Smooth muscle cell (in vitro differentiated cells): ENCODE results near the gene ZNF460. TPM values are rescaled to one million over a fixed set of nuclear protein-coding genes. Genes with fewer than 3 reads are reported as not detected.

ENCODE experiments used
- DNase-seq: peaks from one replicate; lab custom pipeline; 2025; ENCODE audit not compliant: unreplicated experiment; lab: John Stamatoyannopoulos, UW
- H2AFZ ChIP-seq: fragments of 200-600 bp; sonication (generic); 2 replicates; pipeline ENCODE4 v1.6.0; 2016; ENCODE audit warnings: antibody characterized with exemption, low read depth, mild to moderate bottlenecking
- H3F3A ChIP-seq: fragments of 200-600 bp; sonication (generic); 2 replicates; pipeline ENCODE4 v1.6.0; 2017; ENCODE audit warnings: antibody characterized with exemption, low read depth
- H3K27ac ChIP-seq: fragments of 200-600 bp; sonication (generic); 2 replicates; pipeline ENCODE4 v1.5.1; 2016; ENCODE audit warnings: low read depth, mild to moderate bottlenecking
- H3K27me3 ChIP-seq: fragments of 200-600 bp; sonication (generic); 2 replicates; pipeline ENCODE4 v1.6.1; 2016; ENCODE audit warnings: low read depth, mild to moderate bottlenecking
- H3K36me3 ChIP-seq: fragments of 200-600 bp; sonication (generic); 2 replicates; pipeline ENCODE4 v1.5.1; 2016; ENCODE audit warnings: low read depth
- H3K4me1 ChIP-seq: fragments of 200-600 bp; sonication (generic); 2 replicates; pipeline ENCODE4 v1.5.1; 2016; ENCODE audit warnings: low read depth
- H3K4me2 ChIP-seq: fragments of 200-600 bp; sonication (generic); 2 replicates; pipeline ENCODE4 v1.6.0; 2016; ENCODE audit warnings: mild to moderate bottlenecking
- H3K4me3 ChIP-seq: fragments of 200-600 bp; sonication (generic); 2 replicates; pipeline ENCODE4 v1.5.1; 2016; ENCODE audit warnings: mild to moderate bottlenecking
- H3K79me2 ChIP-seq: fragments of 200-600 bp; sonication (generic); 2 replicates; pipeline ENCODE4 v1.6.0; 2016; ENCODE audit warnings: low read depth, mild to moderate bottlenecking
- H3K9ac ChIP-seq: fragments of 200-600 bp; sonication (generic); 2 replicates; pipeline ENCODE4 v1.6.0; 2016; ENCODE audit warnings: low read depth
- H3K9me3 ChIP-seq: fragments of 200-600 bp; sonication (generic); replicated peaks from 2 replicates; pipeline ENCODE4 v1.5.1; 2016; ENCODE audit warnings: low read depth
- H4K20me1 ChIP-seq: fragments of 200-600 bp; sonication (generic); 2 replicates; pipeline ENCODE4 v1.6.0; 2016; ENCODE audit warnings: low read depth
- WGBS: methylation state at CpG from one replicate; pipeline ENCODE4 v1.1.7; 2016; ENCODE audit warnings: low lambda C conversion rate; 5-methylcytosine and 5-hydroxymethylcytosine counted together
- polyA plus RNA-seq: library from polyadenylated mRNA; unstranded; fragments of >200 nt; fragmentation: Nextera tagmentation; extraction: Ambion mirVana; gene quantifications from 2 replicates; pipeline ENCODE4 v1.2.1, GENCODE V29; 2016
- total RNA-seq: library from RNA; depleted of rRNA; stranded (reverse); fragments of >200 nt; gene quantifications from 2 replicates; pipeline ENCODE4 v1.2.3, GENCODE V29; 2014
- TF ChIP-seq, protein P1 (sequence below): fragments of 200-600 bp; sonication (generic); IDR thresholded peaks from 2 replicates; pipeline ENCODE4 v1.5.1; 2017; ENCODE audit warnings: borderline replicate concordance, mild to moderate bottlenecking, antibody characterized with exemption; ENCODE audit not compliant: insufficient read depth, poor library complexity, severe bottlenecking

The ZNF460 gene
- total and polyA plus RNA-seq, 2 experiments from 2014 or later: 1.7 to 85.2 TPM

DNA sequence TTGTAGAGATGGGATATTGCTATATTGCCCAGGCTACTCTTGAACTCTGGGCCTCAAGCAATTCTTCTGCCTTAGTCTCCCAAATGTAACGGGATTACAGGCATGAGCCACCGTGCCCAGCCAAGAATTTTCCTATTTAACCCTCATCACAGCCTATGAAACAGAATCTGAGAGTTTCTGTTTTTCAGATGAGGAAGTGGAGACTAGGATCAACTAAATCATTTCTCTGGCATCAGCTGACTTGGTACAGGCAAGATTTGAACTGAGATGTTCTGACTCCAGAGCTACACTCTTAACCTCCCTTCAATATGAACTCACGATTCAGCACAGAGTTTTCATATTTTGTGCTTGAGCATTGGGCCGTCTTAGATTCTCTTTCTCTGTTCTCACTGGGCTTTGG, 8.1 kb downstream of the ZNF460 start:
- DNase-seq: no peak
- H3K27ac ChIP-seq: no peak overlapping the region
- peaks cover 72% of the 10 kb centered on the region for H4K20me1 ChIP-seq
- no peaks in the 10 kb centered on the region for H3K27me3 ChIP-seq
- no peaks in the 10 kb centered on the region for H3K4me1 ChIP-seq
- peaks cover 23% of the 10 kb centered on the region for H3F3A ChIP-seq
- H3K36me3 ChIP-seq: peaks cover 65% of the 10 kb centered on the region
- 100% methylated on average over 4 of the region's 4 CpGs for WGBS
- H3K4me3 ChIP-seq: no peak overlapping the region
- no peak overlapping the region for H2AFZ ChIP-seq
- H3K4me2 ChIP-seq: no peak overlapping the region
- TF ChIP-seq, protein P1, sequence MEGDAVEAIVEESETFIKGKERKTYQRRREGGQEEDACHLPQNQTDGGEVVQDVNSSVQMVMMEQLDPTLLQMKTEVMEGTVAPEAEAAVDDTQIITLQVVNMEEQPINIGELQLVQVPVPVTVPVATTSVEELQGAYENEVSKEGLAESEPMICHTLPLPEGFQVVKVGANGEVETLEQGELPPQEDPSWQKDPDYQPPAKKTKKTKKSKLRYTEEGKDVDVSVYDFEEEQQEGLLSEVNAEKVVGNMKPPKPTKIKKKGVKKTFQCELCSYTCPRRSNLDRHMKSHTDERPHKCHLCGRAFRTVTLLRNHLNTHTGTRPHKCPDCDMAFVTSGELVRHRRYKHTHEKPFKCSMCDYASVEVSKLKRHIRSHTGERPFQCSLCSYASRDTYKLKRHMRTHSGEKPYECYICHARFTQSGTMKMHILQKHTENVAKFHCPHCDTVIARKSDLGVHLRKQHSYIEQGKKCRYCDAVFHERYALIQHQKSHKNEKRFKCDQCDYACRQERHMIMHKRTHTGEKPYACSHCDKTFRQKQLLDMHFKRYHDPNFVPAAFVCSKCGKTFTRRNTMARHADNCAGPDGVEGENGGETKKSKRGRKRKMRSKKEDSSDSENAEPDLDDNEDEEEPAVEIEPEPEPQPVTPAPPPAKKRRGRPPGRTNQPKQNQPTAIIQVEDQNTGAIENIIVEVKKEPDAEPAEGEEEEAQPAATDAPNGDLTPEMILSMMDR: no peak
- peaks cover 28% of the 10 kb centered on the region for H3K9me3 ChIP-seq
- peaks cover 100% of the 10 kb centered on the region for H3K79me2 ChIP-seq
- H3K9ac ChIP-seq: no peak overlapping the region

DNA sequence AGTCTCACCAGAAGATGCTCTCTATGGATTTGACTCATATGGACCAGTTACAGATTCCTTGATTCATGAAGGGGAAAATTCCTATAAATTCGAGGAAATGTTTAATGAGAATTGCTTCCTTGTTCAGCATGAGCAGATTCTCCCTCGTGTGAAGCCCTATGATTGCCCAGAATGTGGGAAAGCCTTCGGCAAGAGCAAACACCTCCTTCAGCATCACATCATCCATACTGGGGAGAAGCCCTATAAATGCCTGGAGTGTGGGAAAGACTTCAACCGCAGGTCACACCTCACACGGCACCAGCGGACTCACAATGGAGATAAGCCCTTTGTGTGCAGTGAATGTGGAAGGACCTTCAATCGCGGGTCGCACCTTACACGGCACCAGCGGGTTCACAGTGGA, 10.7 kb downstream of the ZNF460 start:
- H3K4me1 ChIP-seq: no peaks in the 10 kb centered on the region
- H3K27me3 ChIP-seq: no peaks in the 10 kb centered on the region
- TF ChIP-seq, protein P1: no peak
- H3K27ac ChIP-seq: no peak overlapping the region
- peaks cover 21% of the 10 kb centered on the region for H3F3A ChIP-seq
- 98% methylated on average over 11 of the region's 11 CpGs for WGBS
- H3K9me3 ChIP-seq: peaks cover 29% of the 10 kb centered on the region
- peaks cover 100% of the 10 kb centered on the region for H3K79me2 ChIP-seq
- no peak overlapping the region for H3K4me3 ChIP-seq
- no peak overlapping the region for H3K4me2 ChIP-seq
- peaks cover 69% of the 10 kb centered on the region for H4K20me1 ChIP-seq
- no peak overlapping the region for H3K9ac ChIP-seq
- no peak overlapping the region for H2AFZ ChIP-seq
- H3K36me3 ChIP-seq: peaks cover 80% of the 10 kb centered on the region
- no peak for DNase-seq

DNA sequence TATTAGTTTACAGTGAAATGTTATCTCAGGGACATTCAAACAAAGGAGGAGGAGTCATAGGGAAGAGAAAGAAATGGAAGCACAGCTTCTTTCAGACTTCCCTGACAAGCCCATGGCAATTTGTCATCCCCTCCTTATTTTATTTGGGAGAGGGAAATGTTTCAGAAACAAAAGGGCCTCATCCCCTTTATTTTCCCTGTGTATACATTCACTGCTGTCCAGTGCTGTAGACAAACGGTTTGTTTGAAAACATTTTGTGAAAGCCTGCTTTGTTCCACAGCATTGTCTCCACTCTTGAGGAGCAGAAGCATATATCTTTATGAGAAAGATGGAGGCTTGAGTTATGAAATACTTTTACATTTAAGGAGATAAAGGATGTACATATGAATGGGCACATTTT, 12.3 kb downstream of the ZNF460 start:
- Histone ChIP-seq H3K27ac (no peak overlapping the region), H3K36me3 (peaks cover 71% of the 10 kb centered on the region), H4K20me1 (peaks cover 66% of the 10 kb centered on the region), H3K9ac (no peak overlapping the region), H3K9me3 (peaks cover 29% of the 10 kb centered on the region), H3K79me2 (peaks cover 97% of the 10 kb centered on the region), H3K27me3 (no peaks in the 10 kb centered on the region), H2AFZ (no peak overlapping the region), H3K4me1 (no peaks in the 10 kb centered on the region), H3K4me2 (no peak overlapping the region), H3F3A (peaks cover 18% of the 10 kb centered on the region), H3K4me3 (no peak overlapping the region)
- TF ChIP-seq, protein P1: no peak
- DNase-seq: no peak
- WGBS: 91% methylated on average over 1 of the region's 1 CpG

DNA sequence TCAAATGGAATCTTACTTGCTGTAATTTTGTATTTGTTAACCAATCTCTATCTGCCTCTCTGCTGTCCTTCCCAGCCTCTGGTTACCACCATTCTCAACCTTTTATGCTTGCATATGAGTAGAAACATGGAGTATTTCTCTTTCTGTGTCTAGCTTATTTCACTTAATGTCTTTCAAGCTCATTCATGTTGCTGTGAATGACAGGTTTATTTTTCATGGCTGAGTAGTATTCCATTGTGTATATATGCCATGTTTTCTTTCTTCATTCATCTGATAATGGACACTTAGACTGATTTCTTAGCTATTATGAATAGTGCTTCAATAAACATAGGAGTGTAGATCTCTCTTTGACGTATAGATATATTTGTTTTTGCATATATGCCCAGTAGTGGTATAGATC, 13.4 kb downstream of the ZNF460 start:
- H4K20me1 ChIP-seq: peaks cover 66% of the 10 kb centered on the region
- H3K4me2 ChIP-seq: no peak overlapping the region
- H2AFZ ChIP-seq: no peak overlapping the region
- H3K27me3 ChIP-seq: no peaks in the 10 kb centered on the region
- peaks cover 64% of the 10 kb centered on the region for H3K36me3 ChIP-seq
- TF ChIP-seq, protein P1: no peak
- peaks cover 97% of the 10 kb centered on the region for H3K79me2 ChIP-seq
- peaks cover 29% of the 10 kb centered on the region for H3K9me3 ChIP-seq
- no peak overlapping the region for H3K9ac ChIP-seq
- no peak overlapping the region for H3K27ac ChIP-seq
- H3K4me1 ChIP-seq: no peaks in the 10 kb centered on the region
- peaks cover 18% of the 10 kb centered on the region for H3F3A ChIP-seq
- 98% methylated on average over 1 of the region's 1 CpG for WGBS
- no peak overlapping the region for H3K4me3 ChIP-seq
- no peak for DNase-seq
